ENCODE data around the gene SEMA5A. TPM values are rescaled to one million over a fixed set of nuclear protein-coding genes. Genes with fewer than 3 reads are reported as not detected.

Gene SEMA5A
- total and polyA plus RNA-seq, 2 of the 8 experiments (the other 6 are each of a cell fraction or from before 2014, with no cell fraction given) = 5.3 to 8.9 TPM

Small RNA genes lying within 50 kb of the gene (microRNA-seq; reads per million reads assigned to microRNA genes)
- 0.69 to 2.4 reads per million in 2 experiments for gene MIR4636 (ENCODE audit: borderline microRNAs expressed in 2 of 2, borderline number of aligned reads in 2 of 2, borderline replicate concordance in 1 of 2)

Small RNA genes lying within 50 kb of the gene (small RNA-seq; reads per million reads assigned to genes)
- 2.1 reads per million, percentile 17 among the genes with 10 or more reads in this experiment for gene MIR4636 (ENCODE audit: insufficient read depth)
- 27.4 reads per million, percentile 94 among the genes with 10 or more reads in this experiment for gene SNORD123 (ENCODE audit: insufficient read depth)

Other genes with a start within 250 kb of the SEMA5A start
- not detected in 2 replicates for gene TAS2R1, start 84.3 kb upstream of the SEMA5A start, total RNA-seq (2021; fragmentation: NEBNext Ultra II Directional; extraction: Animal tissue kit (Norgen Biotek cat#: 25700))
- not detected in 2 replicates for gene TAS2R1, start 84.3 kb upstream of the SEMA5A start, polyA plus RNA-seq (2011; rRNA removed)

Data from H1 (cell line).